GM21528 (cell line): ENCODE measurements around the gene CCDC120.

Experiments
- ATAC-seq: cut with Tn5 transposase; IDR thresholded peaks from one replicate; pipeline ENCODE4 v1.9.1; 2021; ENCODE audit warnings: mild to moderate bottlenecking, moderate library complexity; ENCODE audit not compliant: unreplicated experiment, low FRiP score

CCDC120 gene

DNA sequence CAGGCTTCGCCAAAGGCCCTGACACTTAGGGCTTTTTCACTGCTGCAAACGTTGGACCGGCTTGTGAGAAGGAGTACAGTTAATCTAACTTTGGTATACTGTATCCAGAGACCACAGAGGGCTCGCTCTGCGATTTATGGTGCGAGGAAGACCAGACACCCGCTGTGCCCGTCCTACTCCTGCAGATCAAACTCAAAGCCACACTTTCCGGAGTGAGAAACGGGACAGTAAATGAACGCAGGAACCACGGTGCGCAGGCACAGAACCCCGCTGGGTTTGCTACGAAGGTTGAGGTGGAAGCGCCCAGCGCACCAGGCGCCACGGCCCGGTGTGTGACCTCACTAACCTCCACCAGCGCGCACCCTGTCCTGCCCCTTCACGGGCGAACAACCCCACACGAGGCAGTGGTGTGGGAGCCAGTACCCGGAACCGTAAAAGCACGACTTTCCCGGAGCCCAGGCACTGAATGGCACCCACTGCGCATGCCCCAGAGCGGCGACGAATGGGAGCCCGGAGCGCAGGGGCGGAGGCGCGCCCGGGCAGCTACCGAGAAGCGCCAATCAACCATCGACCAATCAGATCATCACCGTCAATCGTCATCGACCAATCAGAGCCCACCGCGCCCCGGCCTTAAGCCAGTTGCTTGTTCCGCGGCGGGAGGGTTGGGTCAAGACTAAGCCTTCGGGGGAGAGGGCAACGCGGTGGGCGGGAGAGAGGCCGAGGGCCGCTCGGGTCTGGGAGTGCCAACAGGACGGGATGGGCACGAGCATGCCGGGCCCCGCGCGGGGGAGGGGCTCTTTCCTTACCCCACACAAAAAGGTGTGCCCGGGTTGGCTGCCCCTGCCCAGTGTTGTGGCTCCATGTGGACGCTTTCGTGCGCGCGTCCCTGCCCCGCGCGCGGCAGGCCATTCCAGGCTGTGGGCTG lies 42.2 kb downstream of the CCDC120 start:
- ATAC-seq: peak; percentile 93

DNA sequence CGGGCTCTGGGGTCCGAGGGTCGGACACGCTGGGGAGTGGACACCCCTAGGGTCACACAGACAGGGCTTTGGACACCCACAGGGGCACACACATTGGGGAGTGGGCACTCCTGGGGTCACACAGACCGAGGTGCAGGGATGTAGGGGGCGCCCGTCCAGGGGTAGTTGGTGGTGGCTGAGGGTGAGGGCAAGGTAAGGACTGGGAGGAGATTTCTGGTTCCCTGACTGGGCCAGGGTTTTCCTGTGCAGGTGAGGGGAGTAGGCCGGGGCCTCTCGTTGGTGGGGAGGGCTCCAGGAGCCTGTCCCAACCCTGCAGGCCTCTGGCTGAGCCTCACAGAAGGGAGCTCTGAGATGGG lies 42.8 kb downstream of the CCDC120 start:
- no peak for ATAC-seq

GRCh38 chrX:49102190-49102589 lies 43.4 kb downstream of the CCDC120 start:
- ATAC-seq: no peak

GRCh38 chrX:49103637-49104036 lies 44.8 kb downstream of the CCDC120 start:
- no peak for ATAC-seq

GRCh38 chrX:49106296-49106695 lies 47.5 kb downstream of the CCDC120 start:
- ATAC-seq: no peak

DNA sequence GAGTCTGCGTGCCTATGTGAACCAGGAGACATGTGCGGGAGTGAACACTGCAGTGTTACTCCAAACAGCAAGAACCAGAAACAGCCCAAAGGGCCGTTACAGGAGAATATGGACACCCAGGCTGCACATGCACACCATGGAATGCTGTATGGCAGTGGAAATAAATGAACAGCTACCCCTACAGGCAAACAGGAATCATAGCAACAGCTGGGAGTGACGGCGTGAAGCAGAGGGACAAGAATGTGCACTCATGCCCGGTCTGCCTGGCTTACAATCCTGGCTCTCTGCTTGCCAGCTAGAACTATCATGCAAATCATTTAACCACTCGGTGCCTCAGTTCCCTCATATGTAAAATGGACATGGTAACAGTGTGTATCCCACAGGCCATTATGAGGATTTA lies 48.1 kb downstream of the CCDC120 start:
- no peak for ATAC-seq

- ATAC-seq: no peak
Observed at GRCh38 chrX:49108641-49109040, 49.8 kb downstream of the CCDC120 start.

DNA sequence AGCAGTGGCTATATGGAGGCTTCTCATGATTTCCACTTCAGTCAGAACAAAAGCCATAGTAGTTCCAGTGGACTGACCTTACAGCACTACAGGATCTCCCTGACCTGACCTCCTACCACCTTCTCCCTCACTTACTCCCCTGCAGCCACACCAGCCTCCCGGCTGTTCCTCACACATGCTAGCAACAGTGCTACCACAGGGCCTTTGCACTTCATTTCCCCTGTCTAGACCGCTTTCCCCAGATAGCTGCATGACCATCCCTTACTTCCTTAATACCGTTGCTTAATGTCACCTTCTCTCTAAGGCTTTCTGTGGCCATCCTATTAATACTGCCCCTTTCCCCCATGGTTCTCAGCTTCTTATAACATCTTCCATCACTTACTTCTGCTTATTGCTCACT lies 51.6 kb downstream of the CCDC120 start:
- no peak for ATAC-seq

GRCh38 chrX:49111791-49112190 lies 53.0 kb downstream of the CCDC120 start:
- ATAC-seq: no peak

DNA sequence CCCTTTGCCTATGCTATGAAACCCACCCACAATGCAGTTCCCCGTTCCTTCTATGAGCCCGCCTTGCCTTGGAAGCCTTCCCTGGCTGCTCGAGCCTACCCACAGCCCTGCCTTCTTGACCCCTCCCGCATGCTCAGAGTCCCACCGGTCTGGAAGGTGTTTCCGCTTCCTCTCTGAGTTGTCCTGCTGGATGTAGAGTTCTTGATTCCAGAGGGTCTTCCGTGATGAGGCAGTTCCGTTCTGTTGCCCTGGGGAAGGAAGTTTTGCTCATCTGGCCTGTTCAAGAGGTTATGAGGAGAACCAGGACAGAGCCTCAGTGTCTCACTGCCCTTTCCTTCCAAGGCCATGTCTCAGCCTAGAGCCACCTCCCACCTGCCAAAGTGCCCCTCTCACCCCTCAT lies 57.3 kb downstream of the CCDC120 start:
- no peak for ATAC-seq

DNA sequence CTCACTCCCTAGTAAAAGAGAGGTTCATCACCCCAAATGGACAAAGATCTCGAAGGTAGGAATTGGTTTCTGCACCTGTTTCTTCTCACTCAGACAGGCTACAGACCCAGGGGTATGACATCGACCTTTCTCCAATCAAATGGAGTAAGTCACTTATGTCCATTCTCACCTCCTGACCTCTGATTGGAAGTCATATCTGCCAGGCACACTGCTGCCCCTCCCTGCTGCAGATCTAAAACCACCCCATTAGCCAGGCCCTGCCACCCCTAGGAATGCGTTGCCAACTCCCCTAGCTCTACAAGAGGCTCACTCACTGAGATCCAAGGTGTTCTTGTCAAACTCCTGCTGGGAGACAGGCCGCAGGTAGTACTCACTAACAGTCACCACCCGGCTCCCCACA lies 57.9 kb downstream of the CCDC120 start:
- ATAC-seq: no peak

GRCh38 chrX:49117581-49117980 lies 58.8 kb downstream of the CCDC120 start:
- no peak for ATAC-seq
